ENCODE data around the gene C4orf50.

C4orf50 gene

GRCh38 chr4:6011686-6012085, 6.5 kb downstream of the C4orf50 start:
- H3K27ac ChIP-seq (replicated peaks), result no peak overlapping the region
- peaks cover 12% of the 10 kb centered on the region for H3K27me3 ChIP-seq (ENCODE audit: insufficient read depth, poor library complexity, severe bottlenecking)

DNA sequence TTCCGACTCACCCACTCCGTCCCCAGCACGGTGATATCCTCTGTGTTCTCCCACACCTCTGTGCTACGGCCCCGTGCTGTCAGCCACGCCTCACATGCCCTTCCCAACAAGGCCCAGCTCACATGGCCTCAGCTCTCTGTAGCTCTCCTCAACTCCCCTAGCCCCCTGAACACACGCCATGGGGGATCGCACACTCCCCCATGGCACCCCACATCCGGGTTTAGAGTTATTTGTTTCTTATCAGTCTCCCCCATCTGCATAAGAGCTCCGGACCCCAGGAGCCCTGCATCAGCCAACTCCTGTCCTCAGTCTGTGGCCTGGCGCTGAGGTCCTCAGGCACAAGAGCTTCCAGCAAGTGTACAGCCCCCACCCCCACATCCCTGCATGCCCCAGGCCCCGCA, 7.0 kb downstream of the C4orf50 start:
- no peak overlapping the region for H3K27ac ChIP-seq (replicated peaks)
- DNase-seq (ENCODE audit: low read depth in 1 of 2, low spot score in 1 of 2), result no peak
- TF ChIP-seq, protein P1, sequence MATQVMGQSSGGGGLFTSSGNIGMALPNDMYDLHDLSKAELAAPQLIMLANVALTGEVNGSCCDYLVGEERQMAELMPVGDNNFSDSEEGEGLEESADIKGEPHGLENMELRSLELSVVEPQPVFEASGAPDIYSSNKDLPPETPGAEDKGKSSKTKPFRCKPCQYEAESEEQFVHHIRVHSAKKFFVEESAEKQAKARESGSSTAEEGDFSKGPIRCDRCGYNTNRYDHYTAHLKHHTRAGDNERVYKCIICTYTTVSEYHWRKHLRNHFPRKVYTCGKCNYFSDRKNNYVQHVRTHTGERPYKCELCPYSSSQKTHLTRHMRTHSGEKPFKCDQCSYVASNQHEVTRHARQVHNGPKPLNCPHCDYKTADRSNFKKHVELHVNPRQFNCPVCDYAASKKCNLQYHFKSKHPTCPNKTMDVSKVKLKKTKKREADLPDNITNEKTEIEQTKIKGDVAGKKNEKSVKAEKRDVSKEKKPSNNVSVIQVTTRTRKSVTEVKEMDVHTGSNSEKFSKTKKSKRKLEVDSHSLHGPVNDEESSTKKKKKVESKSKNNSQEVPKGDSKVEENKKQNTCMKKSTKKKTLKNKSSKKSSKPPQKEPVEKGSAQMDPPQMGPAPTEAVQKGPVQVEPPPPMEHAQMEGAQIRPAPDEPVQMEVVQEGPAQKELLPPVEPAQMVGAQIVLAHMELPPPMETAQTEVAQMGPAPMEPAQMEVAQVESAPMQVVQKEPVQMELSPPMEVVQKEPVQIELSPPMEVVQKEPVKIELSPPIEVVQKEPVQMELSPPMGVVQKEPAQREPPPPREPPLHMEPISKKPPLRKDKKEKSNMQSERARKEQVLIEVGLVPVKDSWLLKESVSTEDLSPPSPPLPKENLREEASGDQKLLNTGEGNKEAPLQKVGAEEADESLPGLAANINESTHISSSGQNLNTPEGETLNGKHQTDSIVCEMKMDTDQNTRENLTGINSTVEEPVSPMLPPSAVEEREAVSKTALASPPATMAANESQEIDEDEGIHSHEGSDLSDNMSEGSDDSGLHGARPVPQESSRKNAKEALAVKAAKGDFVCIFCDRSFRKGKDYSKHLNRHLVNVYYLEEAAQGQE (IDR thresholded peaks at IDR 0.05; ENCODE audit: insufficient replicate concordance, low read depth), result no peak
- no peak for TF ChIP-seq SPI1 (IDR thresholded peaks at IDR 0.05; ENCODE audit: borderline replicate concordance, low read depth)
- no peak for TF ChIP-seq CTCF (IDR thresholded peaks at IDR 0.05; ENCODE audit: insufficient read depth, low read length)
- TF ChIP-seq POLR2AphosphoS5 (IDR thresholded peaks at IDR 0.05; ENCODE audit: low read depth), result no peak
- TF ChIP-seq GABPA (IDR thresholded peaks at IDR 0.05; ENCODE audit: low read depth), result no peak
- H3K27me3 ChIP-seq (ENCODE audit: insufficient read depth, poor library complexity, severe bottlenecking), result peaks cover 12% of the 10 kb centered on the region
- no peak overlapping the region for H3K4me3 ChIP-seq (replicated peaks; ENCODE audit: insufficient read depth, low read length)

More at GRCh38 chr4:6011686-6012085, 6.5 kb downstream of the C4orf50 start:
- TF ChIP-seq POLR2AphosphoS5 (IDR thresholded peaks at IDR 0.05; ENCODE audit: low read depth) (no peak), SPI1 (IDR thresholded peaks at IDR 0.05; ENCODE audit: borderline replicate concordance, low read depth) (no peak), GABPA (IDR thresholded peaks at IDR 0.05; ENCODE audit: low read depth) (no peak), CTCF (IDR thresholded peaks at IDR 0.05; ENCODE audit: insufficient read depth, low read length) (no peak)
- TF ChIP-seq, protein P1 (IDR thresholded peaks at IDR 0.05; ENCODE audit: insufficient replicate concordance, low read depth), result no peak
- H3K4me3 ChIP-seq (replicated peaks; ENCODE audit: insufficient read depth, low read length), result no peak overlapping the region
- DNase-seq (ENCODE audit: low read depth in 1 of 2, low spot score in 1 of 2), result no peak

- DNase-seq (ENCODE audit: low read depth in 1 of 2, low spot score in 1 of 2), result no peak
- Histone ChIP-seq H3K27me3 (ENCODE audit: insufficient read depth, poor library complexity, severe bottlenecking) (peaks cover 12% of the 10 kb centered on the region), H3K4me3 (replicated peaks; ENCODE audit: insufficient read depth, low read length) (no peak overlapping the region), H3K27ac (replicated peaks) (no peak overlapping the region)
- TF ChIP-seq CTCF (IDR thresholded peaks at IDR 0.05; ENCODE audit: insufficient read depth, low read length), result no peak
Observed at GRCh38 chr4:6010789-6011188, 7.4 kb downstream of the C4orf50 start.

DNA sequence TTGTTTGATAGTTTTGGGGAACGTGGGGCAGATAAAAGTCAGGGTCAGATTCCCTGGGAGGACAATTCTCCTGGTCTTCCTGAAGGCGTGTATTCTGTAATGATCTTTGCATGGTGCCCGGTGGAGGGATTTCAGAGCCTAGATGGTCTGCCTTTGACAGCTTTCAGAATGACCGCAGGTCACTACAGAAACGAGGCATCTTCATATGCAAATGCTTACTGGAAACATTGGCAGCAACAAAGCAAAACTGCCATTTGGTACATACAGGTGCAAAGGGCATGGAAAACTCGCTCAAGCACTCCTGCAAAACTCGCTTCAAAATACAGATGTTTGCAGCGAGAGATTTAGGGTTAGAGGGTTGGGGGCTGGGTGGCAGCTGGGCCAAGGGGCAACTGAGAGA, 8.8 kb downstream of the C4orf50 start:
- DNase-seq (ENCODE audit: low read depth in 1 of 2, low spot score in 1 of 2), result no peak
- Histone ChIP-seq H3K27ac (replicated peaks) (no peak overlapping the region), H3K27me3 (ENCODE audit: insufficient read depth, poor library complexity, severe bottlenecking) (peaks cover 12% of the 10 kb centered on the region), H3K4me3 (replicated peaks; ENCODE audit: insufficient read depth, low read length) (no peak overlapping the region)
- TF ChIP-seq CTCF (IDR thresholded peaks at IDR 0.05; ENCODE audit: insufficient read depth, low read length), result no peak
- TF ChIP-seq GABPA (IDR thresholded peaks at IDR 0.05; ENCODE audit: low read depth), result no peak
- no peak for TF ChIP-seq SPI1 (IDR thresholded peaks at IDR 0.05; ENCODE audit: borderline replicate concordance, low read depth)
- no peak for TF ChIP-seq POLR2AphosphoS5 (IDR thresholded peaks at IDR 0.05; ENCODE audit: low read depth)
- TF ChIP-seq, protein P1 (IDR thresholded peaks at IDR 0.05; ENCODE audit: insufficient replicate concordance, low read depth), result no peak
